Mesothelial cell of epicardium (in vitro differentiated cells): ENCODE measurements around the gene GMPR2. TPM values are rescaled to one million over a fixed set of nuclear protein-coding genes. Genes with fewer than 3 reads are reported as not detected.

ENCODE experiments used
- DNase-seq, 2 experiments: peaks; one replicate each; pipeline ENCODE4 v3.0.0; 2021; ENCODE audit warnings: low spot score in 2 of 2; ENCODE audit not compliant: unreplicated experiment in 2 of 2
- H3K27ac Mint-ChIP-seq: 2 replicates; pipeline ENCODE4 v1.8.0; 2021; ENCODE audit warnings: mixed read lengths
- H3K27me3 Mint-ChIP-seq: 2 replicates; pipeline ENCODE4 v1.8.0; 2021; ENCODE audit warnings: low read depth, mixed read lengths
- H3K36me3 Mint-ChIP-seq: 2 replicates; pipeline ENCODE4 v1.8.0; 2021; ENCODE audit warnings: mixed read lengths
- H3K4me1 Mint-ChIP-seq: 2 replicates; pipeline ENCODE4 v1.8.0; 2021; ENCODE audit warnings: mixed read lengths
- H3K4me3 Mint-ChIP-seq: 2 replicates; pipeline ENCODE4 v1.8.0; 2021; ENCODE audit warnings: mild to moderate bottlenecking, moderate library complexity, mixed read lengths
- H3K9me3 Mint-ChIP-seq: 2 replicates; pipeline ENCODE4 v1.8.0; 2021; ENCODE audit warnings: mixed read lengths
- total RNA-seq: library from RNA; stranded (reverse); gene quantifications from 3 replicates; pipeline ENCODE4 v1.2.1, GENCODE V29; 2021
- TF ChIP-seq, protein P1 (sequence below): fragments of 200-600 bp; sonication (generic); IDR thresholded peaks from one replicate; pipeline ENCODE4 v1.5.0; 2021; ENCODE audit warnings: antibody characterized with exemption; ENCODE audit not compliant: unreplicated experiment

GMPR2 gene
- total RNA-seq, 1 donor from 2014 or later, result 72.5 TPM

DNA sequence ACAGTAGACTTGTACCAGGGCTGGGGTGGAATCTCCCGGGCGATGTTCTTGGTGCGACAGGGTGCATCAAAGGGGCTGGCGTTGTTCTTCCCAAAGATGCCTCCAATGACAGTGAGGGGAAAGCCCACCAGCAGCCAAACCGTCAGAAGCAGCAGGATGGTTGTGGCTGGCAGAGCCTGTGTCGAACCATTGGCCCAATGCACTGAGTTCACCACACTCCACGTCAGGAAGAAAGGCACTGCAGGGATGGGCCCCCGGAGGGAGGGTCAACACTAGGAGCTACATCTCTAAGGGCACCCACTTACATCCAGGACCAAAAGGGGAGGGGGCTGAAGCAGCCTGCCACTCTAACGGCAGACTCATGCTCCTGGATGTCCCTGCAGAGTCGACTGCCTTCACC, 42.3 kb upstream of the GMPR2 start:
- no peaks in the 10 kb centered on the region for H3K27me3 Mint-ChIP-seq
- H3K4me3 Mint-ChIP-seq, result no peak overlapping the region
- no peak overlapping the region for H3K27ac Mint-ChIP-seq
- H3K4me1 Mint-ChIP-seq, result peaks cover 28% of the 10 kb centered on the region
- H3K36me3 Mint-ChIP-seq, result peaks cover 20% of the 10 kb centered on the region
- H3K9me3 Mint-ChIP-seq, result no peaks in the 10 kb centered on the region
- no peak for DNase-seq
- TF ChIP-seq, protein P1, sequence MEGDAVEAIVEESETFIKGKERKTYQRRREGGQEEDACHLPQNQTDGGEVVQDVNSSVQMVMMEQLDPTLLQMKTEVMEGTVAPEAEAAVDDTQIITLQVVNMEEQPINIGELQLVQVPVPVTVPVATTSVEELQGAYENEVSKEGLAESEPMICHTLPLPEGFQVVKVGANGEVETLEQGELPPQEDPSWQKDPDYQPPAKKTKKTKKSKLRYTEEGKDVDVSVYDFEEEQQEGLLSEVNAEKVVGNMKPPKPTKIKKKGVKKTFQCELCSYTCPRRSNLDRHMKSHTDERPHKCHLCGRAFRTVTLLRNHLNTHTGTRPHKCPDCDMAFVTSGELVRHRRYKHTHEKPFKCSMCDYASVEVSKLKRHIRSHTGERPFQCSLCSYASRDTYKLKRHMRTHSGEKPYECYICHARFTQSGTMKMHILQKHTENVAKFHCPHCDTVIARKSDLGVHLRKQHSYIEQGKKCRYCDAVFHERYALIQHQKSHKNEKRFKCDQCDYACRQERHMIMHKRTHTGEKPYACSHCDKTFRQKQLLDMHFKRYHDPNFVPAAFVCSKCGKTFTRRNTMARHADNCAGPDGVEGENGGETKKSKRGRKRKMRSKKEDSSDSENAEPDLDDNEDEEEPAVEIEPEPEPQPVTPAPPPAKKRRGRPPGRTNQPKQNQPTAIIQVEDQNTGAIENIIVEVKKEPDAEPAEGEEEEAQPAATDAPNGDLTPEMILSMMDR, result no peak

GRCh38 chr14:24192933-24193332, 39.8 kb upstream of the GMPR2 start:
- TF ChIP-seq, protein P1, result no peak
- Mint-ChIP-seq H3K36me3 (peaks cover 20% of the 10 kb centered on the region), H3K4me3 (no peak overlapping the region), H3K27ac (no peak overlapping the region), H3K9me3 (no peaks in the 10 kb centered on the region), H3K27me3 (no peaks in the 10 kb centered on the region), H3K4me1 (peaks cover 29% of the 10 kb centered on the region)
- DNase-seq, result no peak

DNA sequence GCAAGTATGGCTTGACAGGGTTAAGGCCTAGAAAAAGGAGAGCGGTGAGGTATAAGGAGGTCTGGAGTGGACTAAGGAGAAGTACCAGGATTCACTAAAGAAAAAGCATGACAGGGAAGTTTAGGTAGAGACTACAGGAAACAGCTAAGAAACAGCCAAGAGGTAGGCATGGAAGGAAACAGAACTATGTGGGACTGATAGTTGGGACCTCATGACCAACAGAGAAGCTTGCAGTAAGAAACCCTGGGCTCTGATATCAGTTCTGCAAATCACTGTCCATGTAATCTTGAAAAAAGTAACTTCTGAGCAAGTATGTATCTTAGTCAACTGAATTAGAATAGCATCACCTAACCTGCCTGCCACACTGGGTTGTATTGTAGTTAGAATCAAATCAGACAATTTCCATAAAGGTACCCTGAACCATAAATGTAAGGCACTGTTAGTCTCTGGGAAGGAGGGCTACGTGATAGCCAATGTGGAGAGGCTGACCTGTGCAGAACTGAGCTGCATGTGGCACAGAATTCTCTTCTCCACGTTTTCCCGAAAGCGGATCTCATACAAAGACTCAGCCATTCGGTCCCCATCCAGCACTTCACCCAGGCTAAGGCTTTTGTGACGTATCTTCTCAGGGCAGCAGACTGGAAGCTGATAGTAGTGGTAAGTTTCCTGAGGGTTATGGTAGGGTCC, 38.4 kb upstream of the GMPR2 start:
- no peaks in the 10 kb centered on the region for H3K27me3 Mint-ChIP-seq
- H3K9me3 Mint-ChIP-seq, result no peaks in the 10 kb centered on the region
- H3K4me3 Mint-ChIP-seq, result peak overlapping the region; percentile 88
- H3K4me1 Mint-ChIP-seq, result peaks cover 24% of the 10 kb centered on the region
- H3K36me3 Mint-ChIP-seq, result peaks cover 26% of the 10 kb centered on the region
- H3K27ac Mint-ChIP-seq, result peak overlapping the region; percentile 54
- TF ChIP-seq, protein P1, result no peak
- DNase-seq, result no peak

- no peaks in the 10 kb centered on the region for H3K27me3 Mint-ChIP-seq
- DNase-seq, result no peak
- peaks cover 23% of the 10 kb centered on the region for H3K4me1 Mint-ChIP-seq
- H3K27ac Mint-ChIP-seq, result peak overlapping the region; percentile 54
- peaks cover 28% of the 10 kb centered on the region for H3K36me3 Mint-ChIP-seq
- H3K4me3 Mint-ChIP-seq, result peak overlapping the region; percentile 88
- no peaks in the 10 kb centered on the region for H3K9me3 Mint-ChIP-seq
- TF ChIP-seq, protein P1, result no peak
Observed at GRCh38 chr14:24194873-24195185, 37.9 kb upstream of the GMPR2 start.

GRCh38 chr14:24195186-24196070, 37.3 kb upstream of the GMPR2 start, which contains the start of gene TM9SF1:
TM9SF1 (minus strand) TSS chr14:24195441; CDS start chr14:24195019, 422 bp downstream.
- peak within 1 kb of the TSS; percentile 92 for H3K27ac Mint-ChIP-seq
- peak; percentile 61 to 83 for DNase-seq
- TF ChIP-seq, protein P1, result no peak
- H3K4me1 Mint-ChIP-seq, result peaks cover 23% of the 10 kb centered on the region
- H3K4me3 Mint-ChIP-seq, result peak within 1 kb of the TSS; percentile 88
- peaks cover 31% of the 10 kb centered on the region for H3K36me3 Mint-ChIP-seq
- H3K9me3 Mint-ChIP-seq, result no peaks in the 10 kb centered on the region
- no peaks in the 10 kb centered on the region for H3K27me3 Mint-ChIP-seq
